Cardiac muscle cell (in vitro differentiated cells and primary cell): ENCODE measurements around the gene GPNMB. TPM values are rescaled to one million over a fixed set of nuclear protein-coding genes. Genes with fewer than 3 reads are reported as not detected.

ENCODE experiments used
- DNase-seq, 2 donors: peaks; one replicate each; pipeline versions ENCODE4 v3.0.0 to v3.0.0-alpha.2; 2010 to 2017; ENCODE audit warnings: low read depth in 1 of 2, low spot score in 1 of 2
- H3K27ac ChIP-seq: fragments of 200-600 bp; sonication (generic); 2 replicates; pipeline ENCODE4 v1.5.1; 2016
- H3K27me3 ChIP-seq: fragments of 200-600 bp; sonication (generic); 2 replicates; pipeline ENCODE4 v1.6.0; 2016; ENCODE audit warnings: control low read depth
- H3K36me3 ChIP-seq: fragments of 200-600 bp; sonication (generic); 2 replicates; pipeline ENCODE4 v1.5.1; 2016; ENCODE audit warnings: control low read depth
- H3K4me1 ChIP-seq: fragments of 200-600 bp; sonication (generic); 2 replicates; pipeline ENCODE4 v1.8.1; 2017; ENCODE audit warnings: low read depth, mild to moderate bottlenecking, mixed run types
- H3K4me3 ChIP-seq: fragments of 200-600 bp; sonication (generic); 2 replicates; pipeline ENCODE4 v1.5.1; 2016; ENCODE audit warnings: mild to moderate bottlenecking
- H3K9me3 ChIP-seq: fragments of 200-600 bp; sonication (generic); 2 replicates; pipeline ENCODE4 v1.5.1; 2017; ENCODE audit warnings: low read depth, mild to moderate bottlenecking, control low read depth
- polyA plus RNA-seq: library from polyadenylated mRNA; unstranded; fragments of >200 nt; fragmentation: Nextera tagmentation; extraction: Ambion mirVana; gene quantifications from 2 replicates; pipeline ENCODE4 v1.2.1, GENCODE V29; 2016
- total RNA-seq: library from RNA; depleted of rRNA; stranded (reverse); fragments of >200 nt; gene quantifications from 2 replicates; pipeline ENCODE4 v1.2.3, GENCODE V29; 2016
- TF ChIP-seq, protein P1 (sequence below): IDR thresholded peaks from 2 replicates; pipeline ENCODE4 v1.5.1; 2012; ENCODE audit warnings: low read depth, mild to moderate bottlenecking, low read length

GPNMB gene
- total and polyA plus RNA-seq, 2 experiments from 2014 or later, result 0.39 to 1.6 TPM

- Histone ChIP-seq H3K9me3 (no peaks in the 10 kb centered on the region), H3K4me3 (no peak overlapping the region), H3K36me3 (no peaks in the 10 kb centered on the region), H3K27me3 (no peaks in the 10 kb centered on the region), H3K27ac (no peak overlapping the region), H3K4me1 (no peaks in the 10 kb centered on the region)
- no peak for DNase-seq
- TF ChIP-seq, protein P1, sequence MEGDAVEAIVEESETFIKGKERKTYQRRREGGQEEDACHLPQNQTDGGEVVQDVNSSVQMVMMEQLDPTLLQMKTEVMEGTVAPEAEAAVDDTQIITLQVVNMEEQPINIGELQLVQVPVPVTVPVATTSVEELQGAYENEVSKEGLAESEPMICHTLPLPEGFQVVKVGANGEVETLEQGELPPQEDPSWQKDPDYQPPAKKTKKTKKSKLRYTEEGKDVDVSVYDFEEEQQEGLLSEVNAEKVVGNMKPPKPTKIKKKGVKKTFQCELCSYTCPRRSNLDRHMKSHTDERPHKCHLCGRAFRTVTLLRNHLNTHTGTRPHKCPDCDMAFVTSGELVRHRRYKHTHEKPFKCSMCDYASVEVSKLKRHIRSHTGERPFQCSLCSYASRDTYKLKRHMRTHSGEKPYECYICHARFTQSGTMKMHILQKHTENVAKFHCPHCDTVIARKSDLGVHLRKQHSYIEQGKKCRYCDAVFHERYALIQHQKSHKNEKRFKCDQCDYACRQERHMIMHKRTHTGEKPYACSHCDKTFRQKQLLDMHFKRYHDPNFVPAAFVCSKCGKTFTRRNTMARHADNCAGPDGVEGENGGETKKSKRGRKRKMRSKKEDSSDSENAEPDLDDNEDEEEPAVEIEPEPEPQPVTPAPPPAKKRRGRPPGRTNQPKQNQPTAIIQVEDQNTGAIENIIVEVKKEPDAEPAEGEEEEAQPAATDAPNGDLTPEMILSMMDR, result no peak
Measured at GRCh38 chr7:23279819-23280525, 33.4 kb downstream of the GPNMB start.

GRCh38 chr7:23283086-23283485 is 36.5 kb downstream of the GPNMB start:
- DNase-seq, result no peak
- H3K4me3 ChIP-seq, result no peak overlapping the region
- no peaks in the 10 kb centered on the region for H3K36me3 ChIP-seq
- H3K9me3 ChIP-seq, result no peaks in the 10 kb centered on the region
- no peaks in the 10 kb centered on the region for H3K27me3 ChIP-seq
- no peak overlapping the region for H3K27ac ChIP-seq
- H3K4me1 ChIP-seq, result no peaks in the 10 kb centered on the region
- TF ChIP-seq, protein P1, result no peak

DNA sequence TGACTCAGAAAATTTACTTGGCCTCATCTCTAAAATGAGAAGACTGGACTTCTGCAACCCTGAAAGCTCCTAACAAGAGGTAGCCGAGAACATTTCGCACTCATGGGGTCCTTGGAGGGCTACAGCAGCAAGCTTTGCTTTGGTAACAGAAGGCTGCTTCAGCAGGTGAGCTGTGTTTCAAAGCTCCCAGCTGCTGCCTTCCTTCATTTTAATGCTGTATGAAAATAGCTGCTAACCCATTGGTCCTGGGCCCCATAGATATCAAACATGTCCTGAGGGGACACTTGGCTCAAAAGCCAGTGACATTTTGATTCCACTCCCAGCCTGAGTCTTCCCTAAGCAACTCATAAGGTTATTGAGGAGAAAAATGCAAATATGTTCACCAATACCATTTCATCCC is 38.3 kb downstream of the GPNMB start:
- no peak overlapping the region for H3K4me3 ChIP-seq
- TF ChIP-seq, protein P1, result no peak
- no peaks in the 10 kb centered on the region for H3K9me3 ChIP-seq
- H3K4me1 ChIP-seq, result no peaks in the 10 kb centered on the region
- no peaks in the 10 kb centered on the region for H3K36me3 ChIP-seq
- H3K27me3 ChIP-seq, result no peaks in the 10 kb centered on the region
- DNase-seq, result no peak
- H3K27ac ChIP-seq, result no peak overlapping the region

DNA sequence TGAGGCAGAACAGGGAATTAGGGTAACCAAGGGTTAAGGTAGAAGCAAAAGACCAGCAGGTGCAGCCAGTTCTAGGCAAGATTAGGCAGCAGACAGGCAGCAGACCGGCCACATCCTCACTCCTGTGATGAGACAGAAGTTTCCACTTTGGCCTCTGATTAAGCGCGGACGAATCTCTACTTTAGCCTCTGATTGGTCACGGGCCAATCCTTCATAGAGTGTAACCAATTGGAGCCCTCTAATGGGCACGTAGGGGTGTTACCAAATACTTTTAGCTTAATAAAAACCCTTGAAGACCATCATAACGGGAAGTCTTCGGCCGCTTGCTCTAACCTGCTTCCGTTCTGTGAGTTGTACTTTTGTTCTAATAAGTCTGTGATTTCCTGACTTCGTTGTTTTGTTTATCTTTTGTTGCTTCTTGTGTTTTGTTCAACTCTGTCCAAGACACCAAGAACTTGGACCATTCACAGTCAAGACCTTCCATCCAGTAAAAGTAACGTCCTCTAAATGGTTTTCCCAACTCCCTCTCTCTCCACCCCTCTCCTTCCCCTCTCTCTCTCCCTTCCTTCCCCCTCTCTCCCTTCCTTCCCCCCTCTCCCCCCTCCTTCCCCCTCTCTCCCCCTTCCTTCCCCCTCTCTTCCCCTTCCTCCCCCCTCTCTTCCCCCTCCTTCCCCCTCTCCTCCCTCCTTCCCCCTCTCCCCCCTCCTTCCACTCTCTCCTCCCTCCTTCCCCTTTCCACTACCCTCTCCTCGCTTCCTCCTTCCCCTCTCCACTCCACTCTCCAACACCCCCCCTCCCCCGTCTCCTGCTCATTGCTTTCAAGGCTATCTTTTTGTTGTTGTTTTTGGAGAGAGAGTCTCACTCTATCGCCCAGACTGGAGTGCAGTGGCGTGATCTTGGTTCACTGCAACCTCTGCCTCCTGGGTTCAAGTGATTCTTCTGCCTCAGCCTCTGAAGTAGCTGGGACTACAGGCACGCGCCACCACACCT is 39.4 kb downstream of the GPNMB start:
- H3K9me3 ChIP-seq, result no peaks in the 10 kb centered on the region
- DNase-seq, result no peak

GRCh38 chr7:23287612-23288011 is 41.0 kb downstream of the GPNMB start:
- Histone ChIP-seq H3K36me3 (no peaks in the 10 kb centered on the region), H3K27ac (no peak overlapping the region), H3K27me3 (no peaks in the 10 kb centered on the region), H3K9me3 (no peaks in the 10 kb centered on the region), H3K4me3 (no peak overlapping the region), H3K4me1 (no peaks in the 10 kb centered on the region)
- no peak for DNase-seq
- TF ChIP-seq, protein P1, result no peak

More for the DNA sequence above, 39.4 kb downstream of the GPNMB start:
- TF ChIP-seq, protein P1, result no peak
- no peak overlapping the region for H3K4me3 ChIP-seq
- H3K4me1 ChIP-seq, result no peaks in the 10 kb centered on the region
- H3K36me3 ChIP-seq, result no peaks in the 10 kb centered on the region
- no peak overlapping the region for H3K27ac ChIP-seq
- H3K27me3 ChIP-seq, result no peaks in the 10 kb centered on the region
